ENCODE data around the gene SLC22A17.

DNA sequence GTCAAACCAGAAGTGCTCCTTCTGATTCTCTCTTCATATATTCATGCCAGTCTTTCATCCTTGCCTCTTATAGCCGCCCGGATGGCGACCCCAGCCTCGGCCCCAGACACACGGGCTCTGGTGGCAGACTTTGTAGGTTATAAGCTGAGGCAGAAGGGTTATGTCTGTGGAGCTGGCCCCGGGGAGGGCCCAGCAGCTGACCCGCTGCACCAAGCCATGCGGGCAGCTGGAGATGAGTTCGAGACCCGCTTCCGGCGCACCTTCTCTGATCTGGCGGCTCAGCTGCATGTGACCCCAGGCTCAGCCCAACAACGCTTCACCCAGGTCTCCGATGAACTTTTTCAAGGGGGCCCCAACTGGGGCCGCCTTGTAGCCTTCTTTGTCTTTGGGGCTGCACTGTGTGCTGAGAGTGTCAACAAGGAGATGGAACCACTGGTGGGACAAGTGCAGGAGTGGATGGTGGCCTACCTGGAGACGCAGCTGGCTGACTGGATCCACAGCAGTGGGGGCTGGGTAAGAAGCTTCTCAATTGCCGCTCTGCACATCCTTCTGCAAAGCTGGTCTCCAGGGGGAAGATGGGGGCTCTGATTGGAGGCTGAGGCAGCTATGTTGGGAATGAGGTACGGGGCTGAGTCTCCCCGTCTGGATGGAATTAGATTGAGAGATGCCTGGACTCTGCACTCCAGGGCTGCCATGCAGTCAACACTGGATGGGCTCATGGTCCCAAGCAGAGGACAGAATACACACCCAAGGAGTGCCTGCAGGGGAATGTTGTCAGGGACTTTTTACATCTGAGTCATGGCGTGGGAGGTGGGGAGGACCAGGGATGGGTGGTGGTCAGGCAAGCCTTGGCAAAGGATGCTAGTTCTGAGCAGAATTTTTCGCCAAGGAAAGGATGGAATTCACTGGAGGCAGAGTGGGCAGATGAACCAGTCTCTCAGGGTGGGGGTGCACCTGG lies 44.7 kb downstream of the SLC22A17 start:
- TF ChIP-seq EZH2 (IDR thresholded peaks at IDR 0.05; ENCODE audit: borderline replicate concordance, insufficient read depth, low read length, poor library complexity, severe bottlenecking) (no peak), POLR2AphosphoS5 (IDR thresholded peaks at IDR 0.05) (no peak), MXI1 (conservative IDR thresholded peaks at IDR 0.05; ENCODE audit: poor library complexity, severe bottlenecking) (no peak)
- TF ChIP-seq, protein P1, sequence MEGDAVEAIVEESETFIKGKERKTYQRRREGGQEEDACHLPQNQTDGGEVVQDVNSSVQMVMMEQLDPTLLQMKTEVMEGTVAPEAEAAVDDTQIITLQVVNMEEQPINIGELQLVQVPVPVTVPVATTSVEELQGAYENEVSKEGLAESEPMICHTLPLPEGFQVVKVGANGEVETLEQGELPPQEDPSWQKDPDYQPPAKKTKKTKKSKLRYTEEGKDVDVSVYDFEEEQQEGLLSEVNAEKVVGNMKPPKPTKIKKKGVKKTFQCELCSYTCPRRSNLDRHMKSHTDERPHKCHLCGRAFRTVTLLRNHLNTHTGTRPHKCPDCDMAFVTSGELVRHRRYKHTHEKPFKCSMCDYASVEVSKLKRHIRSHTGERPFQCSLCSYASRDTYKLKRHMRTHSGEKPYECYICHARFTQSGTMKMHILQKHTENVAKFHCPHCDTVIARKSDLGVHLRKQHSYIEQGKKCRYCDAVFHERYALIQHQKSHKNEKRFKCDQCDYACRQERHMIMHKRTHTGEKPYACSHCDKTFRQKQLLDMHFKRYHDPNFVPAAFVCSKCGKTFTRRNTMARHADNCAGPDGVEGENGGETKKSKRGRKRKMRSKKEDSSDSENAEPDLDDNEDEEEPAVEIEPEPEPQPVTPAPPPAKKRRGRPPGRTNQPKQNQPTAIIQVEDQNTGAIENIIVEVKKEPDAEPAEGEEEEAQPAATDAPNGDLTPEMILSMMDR (IDR thresholded peaks at IDR 0.05; ENCODE audit: poor library complexity, severe bottlenecking) = no peak
